ENCODE measurements around the gene SPDL1. TPM values are rescaled to one million over a fixed set of nuclear protein-coding genes. Genes with fewer than 3 reads are reported as not detected.
A peak's percentile ranks its signal among the peaks of the same experiment; 100 is the strongest.

Gene SPDL1
- total RNA-seq, 6 experiments from 2014 or later = 68.8 to 121 (median 74.4) TPM

DNA sequence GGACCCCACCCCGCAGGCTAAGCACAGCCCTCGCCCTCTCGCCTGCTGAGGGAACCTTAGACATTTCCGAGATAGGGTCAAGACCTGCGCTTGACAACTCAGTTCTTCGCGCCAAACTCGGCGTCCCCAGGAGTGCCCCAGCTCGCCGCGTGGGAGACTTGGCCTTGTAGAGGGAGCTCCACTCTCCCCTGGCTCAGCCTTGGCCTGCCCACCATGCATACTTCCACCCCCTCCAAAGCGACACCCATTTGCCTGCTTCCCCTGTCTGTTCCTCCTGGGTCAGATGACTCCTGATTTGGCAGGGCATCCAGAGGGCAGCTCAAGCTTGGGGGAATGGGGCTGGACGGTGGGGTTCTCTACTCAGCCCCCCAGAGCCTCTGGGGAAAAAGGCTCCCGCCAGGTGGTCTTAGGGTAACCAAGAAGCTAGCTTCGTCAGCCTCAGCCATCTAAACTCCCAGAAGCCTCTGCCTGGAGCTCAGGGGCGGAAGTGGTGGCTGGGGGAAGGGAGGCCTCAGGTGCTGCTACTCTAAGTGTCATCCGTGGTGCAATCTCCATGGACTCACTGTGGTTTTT, 54.1 kb downstream of the SPDL1 start:
- peaks cover 36% of the 10 kb centered on the region for H3K36me3 Mint-ChIP-seq (ENCODE audit: low read depth)

GRCh38 chr5:169641253-169641652, 57.7 kb downstream of the SPDL1 start:
- Mint-ChIP-seq H3K9me3 (peaks cover 19% of the 10 kb centered on the region), H3K36me3 (ENCODE audit: low read depth) (peaks cover 21% of the 10 kb centered on the region), H3K4me3 (no peak overlapping the region), H3K4me1 (ENCODE audit: low read depth) (no peaks in the 10 kb centered on the region), H3K27me3 (ENCODE audit: insufficient read depth) (no peaks in the 10 kb centered on the region), H3K27ac (no peak overlapping the region)
- TF ChIP-seq CTCF (IDR thresholded peaks at IDR 0.05) = no peak
- peak; percentile 21 for DNase-seq

More for the DNA sequence above, 54.1 kb downstream of the SPDL1 start:
- DNase-seq = no peak
- Mint-ChIP-seq H3K9me3 (peaks cover 36% of the 10 kb centered on the region), H3K27me3 (ENCODE audit: insufficient read depth) (no peaks in the 10 kb centered on the region), H3K4me1 (ENCODE audit: low read depth) (peaks cover 18% of the 10 kb centered on the region), H3K4me3 (no peak overlapping the region), H3K27ac (no peak overlapping the region)
- TF ChIP-seq CTCF (IDR thresholded peaks at IDR 0.05) = no peak

GRCh38 chr5:169646856-169647255, 63.3 kb downstream of the SPDL1 start:
- no peak for TF ChIP-seq CTCF (IDR thresholded peaks at IDR 0.05)
- no peak for DNase-seq
- Mint-ChIP-seq H3K4me3 (no peak overlapping the region), H3K9me3 (no peaks in the 10 kb centered on the region), H3K36me3 (ENCODE audit: low read depth) (0 out of 2 replicates have a peak, but pooled peaks cover 4% of the 10 kb centered on the region), H3K27ac (peak overlapping the region; percentile 94; the same call in 1 of the 2 replicates), H3K4me1 (ENCODE audit: low read depth) (peaks cover 45% of the 10 kb centered on the region), H3K27me3 (ENCODE audit: insufficient read depth) (no peaks in the 10 kb centered on the region)

DNA sequence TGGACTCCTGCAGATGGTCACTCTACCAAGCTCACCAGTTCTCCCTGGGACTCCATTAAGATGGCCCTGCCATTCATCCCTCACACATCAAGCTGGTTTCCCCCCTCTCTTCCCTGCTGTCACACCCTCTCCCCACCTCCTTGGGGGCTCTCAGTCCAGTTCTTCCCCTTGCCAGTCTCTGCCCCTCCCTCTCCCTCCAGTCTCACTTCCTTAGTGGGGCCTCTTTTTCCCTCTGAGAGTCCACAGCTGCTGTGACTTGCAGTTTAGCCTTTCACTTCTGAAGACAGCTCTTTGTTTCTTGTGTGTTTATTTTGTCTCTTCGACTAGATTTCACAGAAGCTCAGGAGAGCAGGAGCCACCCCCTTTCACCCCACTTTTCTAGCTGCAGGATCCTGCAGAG, 64.0 kb downstream of the SPDL1 start:
- peak overlapping the region; percentile 94 for H3K27ac Mint-ChIP-seq
- 0 out of 2 replicates have a peak, but pooled peaks cover 4% of the 10 kb centered on the region for H3K36me3 Mint-ChIP-seq (ENCODE audit: low read depth)
- H3K4me3 Mint-ChIP-seq = no peak overlapping the region
- no peaks in the 10 kb centered on the region for H3K9me3 Mint-ChIP-seq
- no peak for DNase-seq
- no peaks in the 10 kb centered on the region for H3K27me3 Mint-ChIP-seq (ENCODE audit: insufficient read depth)
- TF ChIP-seq CTCF (IDR thresholded peaks at IDR 0.05) = no peak
- H3K4me1 Mint-ChIP-seq (ENCODE audit: low read depth) = peaks cover 50% of the 10 kb centered on the region

DNA sequence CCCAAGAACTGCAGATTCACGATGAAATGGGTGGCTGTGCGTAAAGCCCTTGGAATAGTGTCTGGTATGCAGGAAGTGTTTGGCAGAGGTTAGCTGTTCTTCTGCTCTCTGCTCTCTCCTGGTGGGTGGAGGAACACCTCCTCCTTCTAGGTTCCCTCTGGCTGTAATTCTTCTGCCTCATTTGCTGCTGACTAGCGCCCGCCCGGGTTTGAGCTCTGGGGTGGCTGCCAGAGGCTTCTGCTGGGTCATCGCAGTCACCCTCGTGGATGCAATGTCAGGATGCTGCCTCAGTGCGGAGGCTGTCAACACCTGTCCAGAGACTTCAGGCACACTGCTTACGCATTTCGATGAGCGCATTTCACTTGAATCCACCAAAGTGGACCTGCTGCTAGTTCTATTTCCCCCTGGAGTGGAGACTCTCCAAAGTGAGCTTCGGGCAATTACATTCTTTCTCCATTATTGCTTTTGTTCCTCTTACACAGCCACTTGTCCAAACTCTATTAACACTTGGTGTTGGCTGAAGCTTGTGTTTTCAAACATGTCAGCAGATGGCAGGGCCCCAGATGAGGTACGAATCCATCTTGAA, 65.2 kb downstream of the SPDL1 start:
- Mint-ChIP-seq H3K4me3 (peak overlapping the region; percentile 56), H3K27me3 (ENCODE audit: insufficient read depth) (no peaks in the 10 kb centered on the region), H3K36me3 (ENCODE audit: low read depth) (0 out of 2 replicates have a peak, but pooled peaks cover 4% of the 10 kb centered on the region), H3K27ac (peak overlapping the region; percentile 94), H3K4me1 (ENCODE audit: low read depth) (peaks cover 50% of the 10 kb centered on the region), H3K9me3 (no peaks in the 10 kb centered on the region)
- peak; percentile 90 for DNase-seq
- peak; percentile 11; the same call in 1 of the 2 replicates for TF ChIP-seq CTCF (IDR thresholded peaks at IDR 0.05)

Measured in HFFc6 (cell line).